OCI-LY1 (cell line): ENCODE data around the gene TXNRD2.

Experiments
- H2AFZ ChIP-seq: fragments of 200-600 bp; sonication (generic), shearing (Covaris generic); 2 replicates; pipeline ENCODE4 v1.6.0; 2014; ENCODE audit warnings: antibody characterized with exemption, mild to moderate bottlenecking, low read length
- H3F3A ChIP-seq: fragments of 200-600 bp; sonication (generic), shearing (Covaris generic); 2 replicates; pipeline ENCODE4 v1.6.0; 2014; ENCODE audit warnings: mild to moderate bottlenecking, antibody characterized with exemption, low read length, moderate library complexity; ENCODE audit not compliant: insufficient read depth
- H3K27ac ChIP-seq: fragments of 200-600 bp; sonication (generic); 2 replicates; pipeline ENCODE4 v1.5.1; 2014; ENCODE audit warnings: low read length, mixed run types, mild to moderate bottlenecking, low read depth; ENCODE audit not compliant: poor library complexity, severe bottlenecking
- H3K27me3 ChIP-seq: fragments of 200-600 bp; sonication (generic); 2 replicates; pipeline ENCODE4 v1.6.0; 2014; ENCODE audit warnings: antibody characterized with exemption, mild to moderate bottlenecking, low read length, moderate library complexity; ENCODE audit not compliant: insufficient read depth
- H3K36me3 ChIP-seq: fragments of 200-600 bp; sonication (generic); 2 replicates; pipeline ENCODE4 v1.6.1; 2014; ENCODE audit warnings: mild to moderate bottlenecking, antibody characterized with exemption, low read length, moderate library complexity, mixed read lengths; ENCODE audit not compliant: insufficient read depth
- H3K4me1 ChIP-seq: fragments of 200-600 bp; sonication (generic); 2 replicates; pipeline ENCODE4 v1.5.1; 2014; ENCODE audit warnings: mild to moderate bottlenecking, low read length, moderate library complexity; ENCODE audit not compliant: insufficient read depth, severe bottlenecking
- H3K4me2 ChIP-seq: fragments of 200-600 bp; sonication (generic), shearing (Covaris generic); 2 replicates; pipeline ENCODE4 v1.6.1; 2014; ENCODE audit warnings: low read length
- H3K4me3 ChIP-seq: fragments of 200-600 bp; sonication (generic); 2 replicates; pipeline ENCODE4 v1.5.1; 2014; ENCODE audit warnings: low read length, low read depth, mild to moderate bottlenecking, mixed read lengths; ENCODE audit not compliant: poor library complexity, severe bottlenecking
- H3K79me2 ChIP-seq: fragments of 200-600 bp; shearing (Covaris generic); 2 replicates; pipeline ENCODE4 v1.6.1; 2016; ENCODE audit warnings: mixed run types, low read length, mixed read lengths; ENCODE audit not compliant: insufficient read depth
- H3K9ac ChIP-seq: fragments of 200-600 bp; sonication (generic), shearing (Covaris generic); 2 replicates; pipeline ENCODE4 v1.6.1; 2014; ENCODE audit warnings: mild to moderate bottlenecking, low read length, mixed read lengths
- H3K9me2 ChIP-seq: fragments of 200-600 bp; sonication (generic), shearing (Covaris generic); 2 replicates; pipeline ENCODE4 v1.6.1; 2014; ENCODE audit warnings: low read depth, mild to moderate bottlenecking, low read length, mixed read lengths
- H3K9me3 ChIP-seq: fragments of 200-600 bp; shearing (Covaris generic); 2 replicates; pipeline ENCODE4 v1.6.1; 2014; ENCODE audit warnings: low read length, mixed read lengths
- H4K20me1 ChIP-seq: fragments of 200-600 bp; sonication (generic), shearing (Covaris generic); 2 replicates; pipeline ENCODE4 v1.6.0; 2016; ENCODE audit warnings: mild to moderate bottlenecking, low read length; ENCODE audit not compliant: insufficient read depth
- CTCF ChIP-seq: fragments of 200-600 bp; sonication (generic), shearing (Covaris generic); IDR thresholded peaks from 2 replicates; pipeline ENCODE4 v1.5.1; 2017; ENCODE audit warnings: mild to moderate bottlenecking, antibody characterized with exemption, low read length, moderate library complexity, mixed read lengths
- EZH2 ChIP-seq: fragments of 200-600 bp; sonication (generic), shearing (Covaris generic); IDR thresholded peaks from 2 replicates; pipeline ENCODE4 v1.8.0; 2017; ENCODE audit warnings: borderline replicate concordance, mixed run types, mild to moderate bottlenecking, antibody characterized with exemption, low read length, moderate library complexity, mixed read lengths

The TXNRD2 gene

DNA sequence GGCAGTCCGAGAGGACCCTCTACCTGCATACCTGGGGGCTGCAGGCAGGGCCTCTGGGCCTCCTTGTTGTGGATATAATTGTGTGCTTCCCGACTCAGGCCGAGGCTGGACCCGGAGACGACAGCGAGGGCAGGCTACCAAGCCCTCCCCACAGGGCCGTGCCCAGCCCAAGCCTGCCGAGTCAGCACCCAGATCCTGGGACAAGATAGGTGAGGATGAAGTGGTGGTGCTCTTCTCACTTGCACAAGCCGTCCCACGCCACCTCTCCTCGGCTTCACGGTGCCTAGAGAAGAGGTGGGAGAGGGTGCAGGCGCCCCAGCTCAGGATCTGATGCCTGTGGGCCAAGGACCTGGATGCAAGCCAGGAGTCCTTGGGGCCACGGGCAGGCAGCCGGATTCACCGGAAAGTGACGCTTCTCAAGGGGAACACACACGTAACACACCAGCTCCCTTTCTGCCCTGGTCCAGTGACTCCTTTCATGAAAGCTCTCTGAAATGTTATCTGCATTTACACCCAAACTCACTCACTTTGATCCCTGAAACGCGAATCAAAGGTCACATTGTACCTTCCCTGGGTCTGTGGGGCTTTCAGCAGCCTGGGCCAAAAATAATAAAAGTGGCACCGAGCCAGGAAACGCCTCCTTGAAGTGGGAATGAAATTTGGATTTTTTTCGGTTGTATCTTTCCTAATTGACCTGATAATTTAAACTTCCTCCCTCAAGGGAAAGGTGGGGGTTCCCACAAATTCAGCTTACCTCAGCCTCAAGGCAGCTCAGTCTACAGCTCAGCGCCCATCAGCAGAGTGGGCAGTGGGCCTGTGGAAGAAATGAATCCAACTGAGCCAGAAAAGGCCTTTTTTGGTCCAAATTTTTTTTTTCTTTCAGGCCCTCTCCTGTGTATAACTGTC is 85.9 kb downstream of the TXNRD2 start:
- peaks cover 26% of the 10 kb centered on the region for H3K4me1 ChIP-seq
- peaks cover 18% of the 10 kb centered on the region for H3K79me2 ChIP-seq
- peak overlapping the region; percentile 90 for H3K27ac ChIP-seq
- no peaks in the 10 kb centered on the region for H3K9me3 ChIP-seq
- H3K4me2 ChIP-seq = peak overlapping the region; percentile 96
- no peaks in the 10 kb centered on the region for H3F3A ChIP-seq
- peak overlapping the region; percentile 95 for H3K9ac ChIP-seq
- peaks cover 33% of the 10 kb centered on the region for H3K36me3 ChIP-seq
- no peak overlapping the region for H2AFZ ChIP-seq
- TF ChIP-seq CTCF = no peak
- no peak for TF ChIP-seq EZH2
- H3K4me3 ChIP-seq = peak overlapping the region; percentile 90
- no peaks in the 10 kb centered on the region for H4K20me1 ChIP-seq
- no peaks in the 10 kb centered on the region for H3K27me3 ChIP-seq
- no peaks in the 10 kb centered on the region for H3K9me2 ChIP-seq

DNA sequence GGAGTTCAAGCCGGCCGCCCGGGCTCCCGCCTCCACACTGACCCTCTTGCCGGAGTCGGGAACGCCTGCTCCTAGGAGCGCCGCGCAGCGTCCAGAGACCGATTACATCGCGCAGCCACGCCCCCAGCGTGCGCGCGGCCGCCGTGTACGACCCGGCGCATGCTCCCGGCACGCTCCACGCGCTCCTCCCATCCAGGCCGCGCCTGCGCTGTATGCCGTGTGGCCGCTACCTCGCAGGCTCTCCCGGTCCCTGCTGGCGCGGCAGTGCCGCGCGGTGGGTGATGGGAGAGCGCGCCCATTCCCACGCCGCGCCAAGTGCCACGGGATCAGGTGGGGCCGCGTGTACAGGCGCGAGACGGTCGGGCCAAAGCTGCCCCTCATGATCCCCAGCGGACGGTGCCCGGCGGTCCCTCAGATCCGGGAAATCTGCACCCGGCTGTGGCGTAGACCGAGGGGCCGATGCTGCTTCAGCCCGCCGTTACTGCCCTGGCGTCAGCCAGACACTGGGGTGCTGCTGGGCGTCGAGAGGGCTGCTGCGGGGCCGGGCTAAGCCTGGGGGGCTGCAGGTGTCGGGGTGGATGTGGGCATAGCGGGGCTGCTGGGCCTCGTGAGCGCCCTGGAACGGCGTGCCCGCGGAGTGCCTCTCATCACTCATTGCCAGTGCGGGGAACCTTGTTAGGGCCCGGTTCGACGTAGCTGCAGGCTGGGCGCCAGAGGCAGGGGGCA is 86.7 kb downstream of the TXNRD2 start, which contains the start of the genes GNB1L and RTL10:
Gene GNB1L (minus strand): TSS at position 97 of the 726 bp plus-strand sequence. CDS start 33,519 bp downstream, outside the sequence.
Gene RTL10 (minus strand): TSS at position 97 of the 726 bp plus-strand sequence. CDS start 2,613 bp downstream, outside the sequence.
- Histone ChIP-seq H3K4me2 (peak within 1 kb of the TSS; percentile 96), H3F3A (no peaks in the 10 kb centered on the region), H3K9ac (peak within 1 kb of the TSS; percentile 95), H3K4me1 (peaks cover 26% of the 10 kb centered on the region), H3K27me3 (no peaks in the 10 kb centered on the region), H3K36me3 (peaks cover 38% of the 10 kb centered on the region), H3K9me3 (no peaks in the 10 kb centered on the region), H3K79me2 (peaks cover 18% of the 10 kb centered on the region), H4K20me1 (no peaks in the 10 kb centered on the region), H2AFZ (no peak within 1 kb of the TSS), H3K9me2 (no peaks in the 10 kb centered on the region), H3K4me3 (peak within 1 kb of the TSS; percentile 90), H3K27ac (peak within 1 kb of the TSS; percentile 90)
- TF ChIP-seq CTCF (no peak), EZH2 (no peak)

- peak overlapping the region; percentile 93 for H3K4me2 ChIP-seq
- H3K36me3 ChIP-seq = peaks cover 35% of the 10 kb centered on the region
- H3K4me3 ChIP-seq = peak overlapping the region; percentile 90
- H3K79me2 ChIP-seq = peaks cover 18% of the 10 kb centered on the region
- H3K9ac ChIP-seq = peak overlapping the region; percentile 95
- H2AFZ ChIP-seq = no peak overlapping the region
- no peaks in the 10 kb centered on the region for H4K20me1 ChIP-seq
- no peaks in the 10 kb centered on the region for H3F3A ChIP-seq
- no peaks in the 10 kb centered on the region for H3K9me3 ChIP-seq
- H3K9me2 ChIP-seq = no peaks in the 10 kb centered on the region
- TF ChIP-seq EZH2 (no peak), CTCF (no peak)
- H3K27ac ChIP-seq = peak overlapping the region; percentile 6
- peaks cover 26% of the 10 kb centered on the region for H3K4me1 ChIP-seq
- H3K27me3 ChIP-seq = no peaks in the 10 kb centered on the region
These were observed 87.5 kb downstream of the TXNRD2 start for GRCh38 chr22:19853879-19854777.
